ENCODE results near the gene ARHGAP45.

ARHGAP45 gene

DNA sequence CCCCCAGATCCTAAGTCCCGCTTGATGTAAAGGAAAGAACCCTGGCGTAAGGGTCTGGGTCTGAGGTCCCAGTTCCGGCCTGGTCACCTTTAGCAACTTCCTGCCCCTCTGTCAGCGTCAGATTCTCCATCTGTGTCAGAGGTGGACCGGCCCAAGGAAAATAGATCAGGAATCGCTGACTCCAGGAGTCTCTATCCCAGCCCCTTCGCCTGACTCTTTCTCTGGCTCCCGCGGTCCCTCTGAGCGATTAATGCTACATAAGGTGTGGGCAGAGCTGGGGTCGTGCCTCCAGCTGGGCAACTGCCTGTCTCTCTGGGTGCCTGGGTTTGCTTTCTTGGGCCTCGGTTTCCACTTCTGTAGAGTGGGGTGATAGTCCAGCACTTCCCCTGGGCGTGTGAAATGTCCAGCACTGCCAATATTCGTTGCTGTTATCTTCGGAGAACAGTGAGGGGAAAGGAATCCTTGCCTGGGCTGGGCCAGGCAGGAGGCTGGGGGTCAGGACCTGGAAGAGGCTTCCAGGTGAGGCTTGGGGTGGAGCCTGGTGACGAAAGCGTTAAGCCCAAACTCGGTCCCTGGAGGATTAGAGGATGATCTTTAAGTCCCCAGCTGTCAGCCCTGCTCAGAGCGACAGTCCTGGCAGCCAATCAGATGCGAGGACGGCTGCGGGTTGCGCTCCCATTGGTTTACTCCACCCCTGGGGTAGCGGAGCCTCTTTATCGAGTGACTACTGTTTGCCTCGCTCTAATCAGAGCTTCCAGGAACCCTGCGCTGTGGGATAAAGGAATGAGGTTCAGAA lies 26.3 kb upstream of the ARHGAP45 start:
- no peak for TF ChIP-seq POLR2AphosphoS5 (IDR thresholded peaks at IDR 0.05; ENCODE audit: low read depth, low read length)
- TF ChIP-seq FOXP2 (optimal IDR thresholded peaks at IDR 0.05; ENCODE audit: borderline replicate concordance, extremely low read depth, extremely low read length, insufficient read depth) = no peak
- no peak for TF ChIP-seq TAF1 (IDR thresholded peaks at IDR 0.05; ENCODE audit: borderline replicate concordance, insufficient read depth, low read length)
- TF ChIP-seq SIN3A (IDR thresholded peaks at IDR 0.05; ENCODE audit: borderline replicate concordance, insufficient read depth, low read length) = no peak
- TF ChIP-seq, protein P1, sequence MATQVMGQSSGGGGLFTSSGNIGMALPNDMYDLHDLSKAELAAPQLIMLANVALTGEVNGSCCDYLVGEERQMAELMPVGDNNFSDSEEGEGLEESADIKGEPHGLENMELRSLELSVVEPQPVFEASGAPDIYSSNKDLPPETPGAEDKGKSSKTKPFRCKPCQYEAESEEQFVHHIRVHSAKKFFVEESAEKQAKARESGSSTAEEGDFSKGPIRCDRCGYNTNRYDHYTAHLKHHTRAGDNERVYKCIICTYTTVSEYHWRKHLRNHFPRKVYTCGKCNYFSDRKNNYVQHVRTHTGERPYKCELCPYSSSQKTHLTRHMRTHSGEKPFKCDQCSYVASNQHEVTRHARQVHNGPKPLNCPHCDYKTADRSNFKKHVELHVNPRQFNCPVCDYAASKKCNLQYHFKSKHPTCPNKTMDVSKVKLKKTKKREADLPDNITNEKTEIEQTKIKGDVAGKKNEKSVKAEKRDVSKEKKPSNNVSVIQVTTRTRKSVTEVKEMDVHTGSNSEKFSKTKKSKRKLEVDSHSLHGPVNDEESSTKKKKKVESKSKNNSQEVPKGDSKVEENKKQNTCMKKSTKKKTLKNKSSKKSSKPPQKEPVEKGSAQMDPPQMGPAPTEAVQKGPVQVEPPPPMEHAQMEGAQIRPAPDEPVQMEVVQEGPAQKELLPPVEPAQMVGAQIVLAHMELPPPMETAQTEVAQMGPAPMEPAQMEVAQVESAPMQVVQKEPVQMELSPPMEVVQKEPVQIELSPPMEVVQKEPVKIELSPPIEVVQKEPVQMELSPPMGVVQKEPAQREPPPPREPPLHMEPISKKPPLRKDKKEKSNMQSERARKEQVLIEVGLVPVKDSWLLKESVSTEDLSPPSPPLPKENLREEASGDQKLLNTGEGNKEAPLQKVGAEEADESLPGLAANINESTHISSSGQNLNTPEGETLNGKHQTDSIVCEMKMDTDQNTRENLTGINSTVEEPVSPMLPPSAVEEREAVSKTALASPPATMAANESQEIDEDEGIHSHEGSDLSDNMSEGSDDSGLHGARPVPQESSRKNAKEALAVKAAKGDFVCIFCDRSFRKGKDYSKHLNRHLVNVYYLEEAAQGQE (IDR thresholded peaks at IDR 0.05; ENCODE audit: insufficient read depth in 1 of 2, low read depth in 2 of 2, low read length in 2 of 2) = no peak

DNA sequence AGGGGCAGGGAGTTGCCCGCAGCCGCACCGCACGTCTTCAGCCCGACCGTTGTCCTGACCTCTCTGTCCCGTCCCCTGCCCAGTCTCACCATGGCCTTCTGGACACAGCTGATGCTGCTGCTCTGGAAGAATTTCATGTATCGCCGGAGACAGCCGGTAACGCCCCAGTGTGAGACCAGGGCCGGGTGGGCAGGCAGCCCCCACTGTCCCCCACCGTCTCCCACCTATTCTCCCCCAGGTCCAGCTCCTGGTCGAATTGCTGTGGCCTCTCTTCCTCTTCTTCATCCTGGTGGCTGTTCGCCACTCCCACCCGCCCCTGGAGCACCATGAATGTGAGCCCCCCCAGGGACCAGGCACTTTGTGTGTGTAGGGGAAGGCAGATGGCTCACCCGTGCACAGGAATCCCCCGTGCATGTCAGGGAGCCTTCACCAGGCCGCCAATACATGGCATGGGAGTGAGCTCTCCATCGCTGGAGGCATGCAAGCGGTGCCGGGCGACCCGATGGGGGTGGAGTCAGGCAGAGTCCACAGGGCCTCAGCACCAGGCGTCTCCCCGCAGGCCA lies 25.6 kb upstream of the ARHGAP45 start:
- TF ChIP-seq SIN3A (IDR thresholded peaks at IDR 0.05; ENCODE audit: borderline replicate concordance, insufficient read depth, low read length) (no peak), FOXP2 (optimal IDR thresholded peaks at IDR 0.05; ENCODE audit: borderline replicate concordance, extremely low read depth, extremely low read length, insufficient read depth) (no peak), TAF1 (IDR thresholded peaks at IDR 0.05; ENCODE audit: borderline replicate concordance, insufficient read depth, low read length) (no peak), POLR2AphosphoS5 (IDR thresholded peaks at IDR 0.05; ENCODE audit: low read depth, low read length) (no peak)
- TF ChIP-seq, protein P1 (IDR thresholded peaks at IDR 0.05; ENCODE audit: insufficient read depth in 1 of 2, low read depth in 2 of 2, low read length in 2 of 2) = no peak

DNA sequence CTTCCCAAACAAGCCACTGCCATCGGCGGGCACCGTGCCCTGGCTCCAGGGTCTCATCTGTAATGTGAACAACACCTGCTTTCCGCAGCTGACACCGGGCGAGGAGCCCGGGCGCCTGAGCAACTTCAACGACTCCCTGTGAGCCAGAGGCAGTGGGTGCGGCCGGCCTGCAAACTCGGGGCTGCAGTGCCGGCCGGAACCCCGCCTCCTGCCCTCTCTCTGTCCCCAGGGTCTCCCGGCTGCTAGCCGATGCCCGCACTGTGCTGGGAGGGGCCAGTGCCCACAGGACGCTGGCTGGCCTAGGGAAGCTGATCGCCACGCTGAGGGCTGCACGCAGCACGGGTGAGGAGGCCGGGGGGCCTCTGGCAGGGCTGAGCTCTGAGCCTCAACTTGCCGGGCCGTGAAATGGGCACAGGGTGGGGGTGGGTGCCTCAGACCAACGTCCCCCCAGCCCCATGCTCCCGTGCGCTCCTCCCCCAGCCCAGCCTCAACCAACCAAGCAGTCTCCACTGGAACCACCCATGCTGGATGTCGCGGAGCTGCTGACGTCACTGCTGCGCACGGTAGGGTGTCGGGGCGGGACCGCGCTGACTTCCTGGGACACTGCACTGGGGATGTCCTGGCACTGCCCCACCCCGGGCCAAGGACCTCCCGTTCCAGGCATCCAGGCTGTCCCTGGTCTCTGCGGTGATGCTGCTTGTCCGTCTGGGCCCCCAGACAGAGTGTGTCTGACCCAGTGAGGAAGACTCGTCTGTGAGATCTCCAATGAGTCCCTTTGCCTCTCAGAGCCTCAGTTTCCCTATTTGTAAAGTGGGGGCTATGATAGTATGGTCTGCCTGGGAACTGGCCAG lies 24.9 kb upstream of the ARHGAP45 start:
- TF ChIP-seq SIN3A (IDR thresholded peaks at IDR 0.05; ENCODE audit: borderline replicate concordance, insufficient read depth, low read length) (no peak), TAF1 (IDR thresholded peaks at IDR 0.05; ENCODE audit: borderline replicate concordance, insufficient read depth, low read length) (no peak), POLR2AphosphoS5 (IDR thresholded peaks at IDR 0.05; ENCODE audit: low read depth, low read length) (no peak), FOXP2 (optimal IDR thresholded peaks at IDR 0.05; ENCODE audit: borderline replicate concordance, extremely low read depth, extremely low read length, insufficient read depth) (no peak)
- TF ChIP-seq, protein P1 (IDR thresholded peaks at IDR 0.05; ENCODE audit: insufficient read depth in 1 of 2, low read depth in 2 of 2, low read length in 2 of 2) = no peak

DNA sequence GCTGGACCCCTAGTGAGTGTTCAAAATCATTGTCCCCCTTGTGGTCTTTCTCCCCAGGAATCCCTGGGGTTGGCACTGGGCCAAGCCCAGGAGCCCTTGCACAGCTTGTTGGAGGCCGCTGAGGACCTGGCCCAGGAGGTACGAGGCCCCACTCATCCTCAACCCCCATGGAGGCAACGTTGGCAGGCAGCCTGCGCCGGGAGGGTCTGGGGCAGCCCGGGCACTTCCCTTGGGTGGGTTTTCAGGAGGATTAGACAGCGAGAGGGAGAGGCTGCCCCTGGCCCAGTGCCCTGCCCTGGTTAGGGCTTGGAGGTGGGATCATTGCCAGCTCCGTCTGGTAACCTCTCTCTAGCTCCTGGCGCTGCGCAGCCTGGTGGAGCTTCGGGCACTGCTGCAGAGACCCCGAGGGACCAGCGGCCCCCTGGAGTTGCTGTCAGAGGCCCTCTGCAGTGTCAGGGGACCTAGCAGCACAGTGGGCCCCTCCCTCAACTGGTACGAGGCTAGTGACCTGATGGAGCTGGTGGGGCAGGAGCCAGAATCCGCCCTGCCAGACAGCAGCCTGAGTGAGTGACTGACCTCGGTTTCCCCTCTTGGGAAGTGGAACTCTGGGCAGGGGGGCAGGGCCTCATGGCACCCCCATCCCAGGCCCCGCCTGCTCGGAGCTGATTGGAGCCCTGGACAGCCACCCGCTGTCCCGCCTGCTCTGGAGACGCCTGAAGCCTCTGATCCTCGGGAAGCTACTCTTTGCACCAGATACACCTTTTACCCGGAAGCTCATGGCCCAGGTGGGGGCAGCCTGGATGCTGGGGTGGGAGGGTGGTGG lies 24.1 kb upstream of the ARHGAP45 start:
- TF ChIP-seq, protein P1 (IDR thresholded peaks at IDR 0.05; ENCODE audit: insufficient read depth in 1 of 2, low read depth in 2 of 2, low read length in 2 of 2) = no peak
- no peak for TF ChIP-seq POLR2AphosphoS5 (IDR thresholded peaks at IDR 0.05; ENCODE audit: low read depth, low read length)
